IMR-90 (cell line): ENCODE data around the gene RTP5. TPM values are rescaled to one million over a fixed set of nuclear protein-coding genes. Genes with fewer than 3 reads are reported as not detected.

ENCODE experiments used
- ATAC-seq: fragments of 200-7000 bp; cut with Tn5 transposase; 2 replicates; pipeline ENCODE4 v1.9.1; 2020; ENCODE audit warnings: low read depth, mild to moderate bottlenecking, moderate library complexity
- BruUV-seq: library from RNA; stranded (reverse); fragments of 400-500 nt; replicated peaks from 2 replicates; lab custom pipeline; 2021; lab: Mats Ljungman, UMichigan
- CTCF ChIA-PET: fragments of 300-600 bp; formaldehyde crosslinking; extraction: SDS; loops from one replicate; lab custom pipeline; 2021; ENCODE audit warnings: antibody characterized with exemption; lab: Yijun Ruan, JAX
- POLR2A ChIA-PET: fragments of 300-600 bp; sonication (Branson Sonifier 250); formaldehyde crosslinking; loops from one replicate; lab custom pipeline; 2022; ENCODE audit warnings: antibody characterized with exemption; ENCODE audit not compliant: unreplicated experiment; lab: Charles Lee
- DNase-seq: peaks from one replicate; pipeline ENCODE4 v3.0.0; 2013
- H2AFZ ChIP-seq: replicated peaks from 2 replicates; pipeline ENCODE3; 2013; ENCODE audit warnings: low read length, mild to moderate bottlenecking; ENCODE audit not compliant: poor library complexity
- H2AK5ac ChIP-seq: 2 replicates; pipeline ENCODE4 v1.6.1; 2013; ENCODE audit warnings: low read depth, low read length, inconsistent platforms
- H2AK9ac ChIP-seq: replicated peaks from 2 replicates; pipeline ENCODE3; 2013; ENCODE audit warnings: mild to moderate bottlenecking, low read depth, low read length, moderate library complexity; ENCODE audit not compliant: poor library complexity
- H2BK120ac ChIP-seq: 2 replicates; pipeline ENCODE4 v1.6.1; 2013; ENCODE audit warnings: low read depth, low read length, inconsistent platforms
- H2BK15ac ChIP-seq: 3 replicates; pipeline ENCODE4 v1.6.1; 2013; ENCODE audit warnings: low read depth, low read length, inconsistent platforms
- H2BK20ac ChIP-seq: 2 replicates; pipeline ENCODE4 v1.6.1; 2013; ENCODE audit warnings: low read depth, mild to moderate bottlenecking, inconsistent platforms, low read length, moderate library complexity
- H2BK5ac ChIP-seq: 2 replicates; pipeline ENCODE4 v1.6.1; 2013; ENCODE audit warnings: mild to moderate bottlenecking, low read depth, low read length, inconsistent platforms; ENCODE audit not compliant: poor library complexity, severe bottlenecking
- H3K14ac ChIP-seq: replicated peaks from 2 replicates; pipeline ENCODE4 v1.6.1; 2013; ENCODE audit warnings: low read depth, low read length, inconsistent platforms
- H3K18ac ChIP-seq: 2 replicates; pipeline ENCODE4 v1.6.1; 2013; ENCODE audit warnings: low read depth, low read length, control low read depth
- H3K23ac ChIP-seq: 2 replicates; pipeline ENCODE4 v1.6.1; 2013; ENCODE audit warnings: low read depth, low read length, inconsistent platforms
- H3K27ac ChIP-seq: 2 replicates; pipeline ENCODE4 v1.5.1; 2013; ENCODE audit warnings: mild to moderate bottlenecking, control low read depth, low read length; ENCODE audit not compliant: insufficient read depth
- H3K27me3 ChIP-seq: 2 replicates; pipeline ENCODE4 v1.6.1; 2013; ENCODE audit warnings: low read length; ENCODE audit not compliant: control insufficient read depth, insufficient read depth
- H3K36me3 ChIP-seq: 2 replicates; pipeline ENCODE4 v1.6.1; 2013; ENCODE audit warnings: low read length, mixed read lengths; ENCODE audit not compliant: control insufficient read depth, insufficient read depth
- H3K4ac ChIP-seq: 2 replicates; pipeline ENCODE4 v1.6.1; 2013; ENCODE audit warnings: low read depth, low read length, inconsistent platforms
- H3K4me1 ChIP-seq: 2 replicates; pipeline ENCODE4 v1.6.1; 2013; ENCODE audit warnings: low read length, mixed read lengths; ENCODE audit not compliant: control insufficient read depth, insufficient read depth
- H3K4me2 ChIP-seq: 2 replicates; pipeline ENCODE4 v1.6.1; 2013; ENCODE audit warnings: low read depth, mild to moderate bottlenecking, control low read depth, low read length, moderate library complexity
- H3K4me3 ChIP-seq: 2 replicates; pipeline ENCODE4 v1.5.1; 2013; ENCODE audit warnings: low read depth, mild to moderate bottlenecking, control low read depth, low read length, moderate library complexity; ENCODE audit not compliant: insufficient read depth
- H3K56ac ChIP-seq: 2 replicates; pipeline ENCODE4 v1.6.1; 2013; ENCODE audit warnings: low read length, inconsistent platforms; ENCODE audit not compliant: insufficient read depth; ENCODE audit errors: extremely low read depth
- H3K79me1 ChIP-seq, 2 experiments: 2 replicates each; pipeline ENCODE4 v1.6.1; 2013; ENCODE audit warnings: low read length in 2 of 2, inconsistent platforms in 1 of 2, low read depth in 1 of 2
- H3K9ac ChIP-seq: 2 replicates; pipeline ENCODE4 v1.6.1; 2013; ENCODE audit warnings: low read depth, low read length, control low read depth
- H3K9me1 ChIP-seq: 2 replicates; pipeline ENCODE4 v1.6.1; 2013; ENCODE audit warnings: low read length, inconsistent platforms; ENCODE audit not compliant: insufficient read depth
- H3K9me3 ChIP-seq: 2 replicates; pipeline ENCODE4 v1.6.1; 2013; ENCODE audit warnings: low read length; ENCODE audit not compliant: control insufficient read depth, insufficient read depth
- H4K20me1 ChIP-seq: 2 replicates; pipeline ENCODE4 v1.6.1; 2013; ENCODE audit warnings: low read length, inconsistent platforms; ENCODE audit not compliant: insufficient read depth
- H4K5ac ChIP-seq: 2 replicates; pipeline ENCODE4 v1.6.1; 2013; ENCODE audit warnings: mild to moderate bottlenecking, low read depth, low read length, control low read depth
- H4K8ac ChIP-seq, 2 experiments: 2 replicates each; pipeline ENCODE4 v1.6.1; 2013; ENCODE audit warnings: low read depth in 2 of 2, low read length in 2 of 2, control low read depth in 1 of 2, inconsistent platforms in 1 of 2
- H4K91ac ChIP-seq: 2 replicates; pipeline ENCODE4 v1.6.1; 2013; ENCODE audit warnings: low read depth, low read length, inconsistent platforms; ENCODE audit not compliant: insufficient read depth
- BHLHE40 ChIP-seq: fragments of 150-350 bp; IDR thresholded peaks from 2 replicates; pipeline ENCODE4 v1.6.1; 2016; ENCODE audit warnings: mild to moderate bottlenecking, low read depth, low read length
- FOS ChIP-seq: fragments of 150-350 bp; IDR thresholded peaks from 2 replicates; pipeline ENCODE4 v1.6.1; 2016; ENCODE audit warnings: low read depth, low read length
- RAD21 ChIP-seq: IDR thresholded peaks from 2 replicates; pipeline ENCODE4 v1.6.1; 2012; ENCODE audit warnings: low read length, improper control_type of control experiment
- WGBS, 2 experiments: methylation state at CpG; one replicate each; pipeline versions ENCODE4 v1.1.5 to v1.1.7; 2013; ENCODE audit warnings: missing lambda C conversion rate in 2 of 2; ENCODE audit not compliant: insufficient read length in 1 of 2; ENCODE audit errors: extremely low coverage in 2 of 2; 5-methylcytosine and 5-hydroxymethylcytosine counted together
- dilution Hi-C: fragments of 300-500 bp; cut with HindIII; formaldehyde crosslinking; loops from one replicate; pipeline ENCODE4 v1.14.3; 2018; ENCODE audit warnings: low sequenced_read_pairs; ENCODE audit not compliant: unreplicated experiment
- in situ Hi-C: fragments of 300-500 bp; cut with MboI; formaldehyde crosslinking; loops from 3 replicates; pipeline ENCODE4 v1.14.3; 2019; ENCODE audit warnings: low sequenced_read_pairs, inconsistent platforms, mixed read lengths
- intact Hi-C: fragments of 100-400 bp; cut with micrococcal nuclease; formaldehyde crosslinking; loops from 2 replicates; pipeline ENCODE4 v1.10.0; 2022
- polyA plus RNA-seq, 3 experiments: library from polyadenylated mRNA; depleted of rRNA; stranded (reverse); fragments of >200 nt; gene quantifications; 2 replicates each; pipeline ENCODE4 v1.2.3, GENCODE V29; 2012; ENCODE audit warnings: low replicate concordance in 1 of 3
- total RNA-seq: library from RNA; depleted of rRNA; stranded (reverse); fragments of >200 nt; gene quantifications from 2 replicates; pipeline ENCODE4 v1.2.3, GENCODE V29; 2012
- TF ChIP-seq, protein P1 (sequence below): fragments of 150-350 bp; IDR thresholded peaks from 2 replicates; pipeline ENCODE4 v1.6.1; 2017; ENCODE audit warnings: mild to moderate bottlenecking, antibody characterized with exemption, low read length, low read depth

RTP5 gene
- total and polyA plus RNA-seq, 2 of the 4 experiments (the other 2 are of a cell fraction) = not detected

DNA sequence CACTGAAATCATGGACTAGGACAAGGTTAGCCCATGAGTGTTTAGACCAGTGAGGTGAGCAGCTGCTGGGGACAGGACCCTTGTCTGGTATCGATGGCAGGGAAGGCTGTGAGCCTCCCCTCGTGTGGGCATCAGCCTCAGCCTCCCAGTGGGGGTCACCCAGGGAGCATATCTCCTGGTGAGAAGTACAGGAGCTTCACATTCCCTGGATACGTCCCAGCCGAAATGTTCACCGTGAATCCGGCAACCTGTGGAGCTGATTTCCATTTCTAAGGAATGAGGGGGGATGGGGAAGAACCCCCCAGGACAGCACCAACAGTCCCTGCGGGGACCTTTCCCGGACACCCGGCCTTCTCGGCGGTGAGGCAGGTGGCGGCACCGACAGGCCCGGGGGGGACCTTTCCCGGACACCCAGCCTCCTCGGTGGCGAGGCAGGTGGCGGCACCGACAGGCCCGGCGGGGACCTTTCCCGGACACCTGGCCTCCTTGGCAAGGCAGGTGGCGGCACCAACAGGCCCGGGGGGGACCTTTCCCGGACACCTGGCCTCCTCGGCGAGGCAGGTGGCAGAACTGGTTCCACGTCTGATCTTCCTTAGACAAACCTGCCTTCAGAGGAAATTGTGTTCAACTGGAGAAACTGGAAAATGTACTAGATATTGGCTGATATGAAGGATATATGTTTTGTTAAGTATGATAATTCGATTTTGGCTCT, 21.2 kb downstream of the RTP5 start:
- intact Hi-C loops = no loop called here

More for the DNA sequence above, 21.2 kb downstream of the RTP5 start:
- Histone ChIP-seq H2BK120ac (no peak overlapping the region), H3K18ac (no peak overlapping the region), H2BK20ac (no peak overlapping the region), H3K4me1 (no peaks in the 10 kb centered on the region), H3K23ac (no peak overlapping the region), H3K36me3 (no peaks in the 10 kb centered on the region), H2AK5ac (no peak overlapping the region), H4K5ac (no peak overlapping the region), H2BK5ac (no peak overlapping the region), H3K9ac (no peak overlapping the region), H4K20me1 (no peaks in the 10 kb centered on the region), H3K9me3 (no peaks in the 10 kb centered on the region; the same call in 1 of the 2 replicates), H3K79me1 (no peaks in the 10 kb centered on the region), H3K14ac (no peak overlapping the region), H3K4me2 (no peak overlapping the region), H4K91ac (no peak overlapping the region), H3K4me3 (no peak overlapping the region), H2AFZ (no peak overlapping the region), H3K27ac (no peak overlapping the region), H3K56ac (no peak overlapping the region), H3K27me3 (no peaks in the 10 kb centered on the region), H2BK15ac (no peak overlapping the region), H4K8ac (no peak overlapping the region), H3K4ac (no peak overlapping the region), H3K9me1 (no peaks in the 10 kb centered on the region), H2AK9ac (no peak overlapping the region)
- TF ChIP-seq RAD21 (no peak), BHLHE40 (no peak), FOS (no peak)
- TF ChIP-seq, protein P1, sequence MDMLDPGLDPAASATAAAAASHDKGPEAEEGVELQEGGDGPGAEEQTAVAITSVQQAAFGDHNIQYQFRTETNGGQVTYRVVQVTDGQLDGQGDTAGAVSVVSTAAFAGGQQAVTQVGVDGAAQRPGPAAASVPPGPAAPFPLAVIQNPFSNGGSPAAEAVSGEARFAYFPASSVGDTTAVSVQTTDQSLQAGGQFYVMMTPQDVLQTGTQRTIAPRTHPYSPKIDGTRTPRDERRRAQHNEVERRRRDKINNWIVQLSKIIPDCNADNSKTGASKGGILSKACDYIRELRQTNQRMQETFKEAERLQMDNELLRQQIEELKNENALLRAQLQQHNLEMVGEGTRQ = no peak
- in situ Hi-C loops = no loop called here
- CTCF ChIA-PET = no interaction called here
- no TSS peak for BruUV-seq
- DNase-seq (no peak), ATAC-seq (no peak)
- dilution Hi-C loops = no loop called here
- POLR2A ChIA-PET = no interaction called here
- WGBS, 2 experiments = 85 to 100% methylated on average over 1 to 8 of the region's 29 CpGs
